HG02798 (cell line): ENCODE measurements around the gene AP1G2.
A peak's percentile ranks its signal among the peaks of the same experiment; 100 is the strongest.

Experiments used
- ATAC-seq: cut with Tn5 transposase; IDR thresholded peaks from one replicate; pipeline ENCODE4 v1.9.1; 2021; ENCODE audit warnings: mild to moderate bottlenecking; ENCODE audit not compliant: unreplicated experiment, poor library complexity

Gene AP1G2

DNA sequence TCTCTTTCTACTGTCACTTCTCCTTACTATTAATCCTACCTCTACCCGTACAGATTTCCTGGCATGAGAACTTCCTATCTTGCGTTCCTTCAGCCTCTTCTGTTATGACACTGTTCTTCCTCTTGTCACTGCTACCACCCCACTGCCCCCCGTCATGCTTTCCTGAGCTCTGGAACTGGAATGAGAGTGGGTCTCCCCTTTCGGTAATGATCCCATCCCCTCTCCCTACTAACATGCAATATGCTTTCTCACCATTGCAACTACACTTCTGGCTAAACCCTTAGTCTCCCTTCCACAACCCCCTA lies 4.9 kb upstream of the AP1G2 start:
- no peak for ATAC-seq

DNA sequence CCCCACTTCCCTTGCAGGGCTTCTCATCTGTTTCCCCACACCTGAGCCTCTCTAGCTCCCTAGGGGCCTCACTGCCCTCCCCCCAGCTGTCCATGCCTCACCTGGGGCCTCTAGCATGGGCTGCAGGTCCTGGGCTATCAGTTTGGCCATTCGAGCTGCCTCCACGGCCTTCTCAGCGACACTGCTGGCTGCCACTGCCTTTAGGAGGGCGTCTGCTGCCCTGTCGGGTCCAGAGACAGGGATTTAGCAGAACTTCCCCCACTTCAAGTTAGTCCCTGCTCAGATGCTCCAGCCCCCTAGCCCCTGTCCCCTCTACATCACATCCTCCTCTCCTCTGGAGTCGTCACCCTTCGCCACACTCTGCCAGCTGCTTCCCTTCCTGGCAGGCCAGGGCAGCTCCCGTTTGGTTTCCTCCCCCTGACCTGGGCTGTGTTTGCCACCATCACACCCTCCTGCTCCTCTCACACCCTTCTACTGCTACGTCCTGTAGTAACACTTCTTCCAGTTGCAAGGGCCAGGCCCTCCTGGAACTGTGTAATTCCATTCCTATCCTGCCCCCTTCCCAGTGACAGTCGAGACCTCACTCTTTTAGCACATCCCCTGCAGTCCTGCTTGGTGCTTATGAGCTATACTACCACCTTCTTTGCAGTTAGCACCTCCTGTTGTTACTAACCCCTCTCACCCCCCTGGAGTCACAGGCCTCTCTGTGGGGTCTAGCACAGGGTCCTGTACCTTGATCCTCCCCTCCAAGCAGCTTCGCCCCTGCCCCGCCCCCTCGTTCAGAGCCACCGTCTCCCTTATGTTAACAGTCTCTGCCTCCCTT lies 4.3 kb upstream of the AP1G2 start:
- ATAC-seq = no peak

DNA sequence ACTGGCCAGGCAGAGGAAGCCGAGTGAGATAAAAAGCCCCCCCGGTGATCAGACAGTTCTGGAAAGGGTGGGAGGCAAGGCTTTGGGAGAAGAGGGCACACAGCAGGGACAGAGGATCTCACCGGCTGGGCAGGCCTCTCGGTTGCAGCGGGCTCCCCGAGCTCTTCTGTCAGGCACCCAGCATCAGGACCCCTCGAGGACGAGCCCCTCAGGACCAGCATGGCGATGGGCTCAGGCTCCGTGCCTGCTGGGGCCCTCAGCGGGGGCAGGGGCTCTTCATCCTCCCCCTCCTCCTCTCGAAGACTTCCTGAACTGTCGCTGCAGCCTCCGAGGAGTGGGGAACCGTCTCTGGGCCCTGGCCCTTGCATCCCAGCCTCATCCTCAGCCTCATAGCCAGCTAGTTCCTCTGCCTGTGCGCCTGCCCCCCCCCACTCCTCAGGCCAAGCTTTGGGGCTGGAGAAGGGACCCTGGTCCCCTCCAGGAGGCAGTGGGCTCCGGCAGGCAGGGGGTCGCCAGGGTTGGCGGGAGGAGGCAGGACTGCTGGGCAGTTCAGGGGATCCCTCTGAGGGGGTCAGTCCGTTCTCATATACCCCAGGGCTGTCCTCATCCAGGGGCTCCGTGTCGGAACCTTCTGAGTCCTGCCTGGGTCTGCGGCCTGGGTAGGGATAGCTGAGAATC lies 3.4 kb upstream of the AP1G2 start:
- ATAC-seq = no peak

DNA sequence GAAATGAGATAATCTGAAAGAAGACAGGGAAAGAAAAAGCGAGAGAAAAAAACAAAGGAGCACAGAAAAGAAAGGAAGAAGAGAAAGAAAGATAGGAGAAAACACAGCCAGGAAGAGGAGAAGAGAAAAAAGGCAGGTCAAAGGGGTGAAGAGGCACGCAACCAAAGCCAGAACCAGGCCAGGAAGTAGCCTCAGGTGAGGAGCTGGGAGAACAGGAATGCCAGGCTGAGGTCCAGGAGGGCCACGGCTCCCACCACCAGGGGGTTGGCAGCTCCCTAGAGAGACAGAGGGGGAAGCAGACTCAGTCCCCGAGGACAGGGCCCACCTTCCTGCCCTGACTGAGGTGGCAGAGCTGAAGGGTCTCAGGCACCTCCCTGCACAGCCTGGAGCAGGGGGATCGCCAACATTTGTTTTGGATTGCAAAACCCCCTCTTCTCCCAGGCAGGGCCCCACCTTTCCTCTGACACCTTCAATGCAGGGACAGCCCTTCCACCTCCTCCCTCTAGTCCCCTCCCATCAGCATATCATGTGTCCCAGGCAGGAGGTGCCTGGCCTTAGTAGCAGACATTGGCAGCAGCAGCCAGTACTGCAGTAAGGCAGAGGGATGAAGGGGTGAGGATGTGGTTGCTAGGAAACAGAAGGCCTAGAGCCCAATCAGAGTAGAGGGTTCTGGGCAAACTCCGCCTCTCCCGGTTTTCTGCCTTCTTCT lies 2.0 kb upstream of the AP1G2 start:
- no peak for ATAC-seq

GRCh38 chr14:23568600-23569331 lies 1.2 kb upstream of the AP1G2 start:
- no peak for ATAC-seq

GRCh38 chr14:23568021-23568599 lies 519 bp upstream of the AP1G2 start:
- no peak for ATAC-seq

- peak; percentile 7 for ATAC-seq
These were observed 809 bp downstream of the AP1G2 start for GRCh38 chr14:23566778-23567185.

GRCh38 chr14:23566112-23566777 lies 1.3 kb downstream of the AP1G2 start:
- ATAC-seq = no peak

DNA sequence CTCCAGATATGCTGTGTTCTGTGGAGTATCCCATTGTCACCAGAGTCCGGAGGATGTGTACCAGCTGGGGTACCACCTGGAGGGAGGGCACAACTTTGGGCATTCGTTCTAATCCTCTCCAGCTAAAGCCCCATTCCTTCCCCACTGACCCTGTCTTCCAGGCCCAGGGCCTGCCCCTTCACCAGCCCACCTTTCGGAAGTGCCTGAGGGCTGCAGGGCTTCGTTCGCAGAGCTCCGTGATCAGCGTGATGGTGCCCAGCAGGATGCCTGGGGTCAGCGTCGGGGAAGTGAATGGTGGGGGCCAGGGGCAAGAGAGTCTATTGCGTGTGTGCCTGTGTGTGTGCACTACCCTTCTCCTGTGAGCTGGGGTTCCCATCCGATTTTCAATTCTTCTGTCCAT lies 2.0 kb downstream of the AP1G2 start:
- no peak for ATAC-seq

- ATAC-seq = no peak
These were observed 2.7 kb downstream of the AP1G2 start for GRCh38 chr14:23564876-23565275.

DNA sequence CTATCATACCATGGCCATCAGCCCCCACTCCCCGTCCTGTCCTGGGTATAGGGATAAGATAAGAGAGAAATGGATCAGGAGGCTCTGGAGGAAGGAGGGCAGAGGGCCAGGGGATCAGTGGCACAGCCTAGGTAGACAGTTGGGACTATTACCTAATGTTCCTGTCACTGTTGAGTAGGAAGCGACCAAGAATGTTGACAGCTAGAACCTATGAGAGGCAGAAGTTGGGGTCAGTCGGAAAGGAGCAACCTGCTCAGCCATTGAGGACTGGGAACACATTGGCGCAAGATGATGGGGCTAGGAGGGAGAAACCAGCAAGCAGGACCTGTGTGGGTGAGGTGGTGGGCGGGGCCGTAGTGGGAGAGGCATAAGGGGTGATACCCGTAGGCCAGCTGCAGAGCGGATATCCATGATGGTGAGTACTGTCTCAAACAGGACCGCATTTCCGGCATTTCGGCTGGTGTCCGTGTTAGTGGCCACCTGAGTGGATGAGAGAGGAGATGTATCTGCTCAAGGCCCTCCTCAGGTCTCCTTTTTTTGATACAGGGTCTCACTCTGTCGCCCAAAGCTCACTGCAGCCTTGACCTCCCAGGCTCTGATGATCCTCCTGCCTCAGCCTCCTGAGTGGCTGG lies 3.3 kb downstream of the AP1G2 start:
- no peak for ATAC-seq

DNA sequence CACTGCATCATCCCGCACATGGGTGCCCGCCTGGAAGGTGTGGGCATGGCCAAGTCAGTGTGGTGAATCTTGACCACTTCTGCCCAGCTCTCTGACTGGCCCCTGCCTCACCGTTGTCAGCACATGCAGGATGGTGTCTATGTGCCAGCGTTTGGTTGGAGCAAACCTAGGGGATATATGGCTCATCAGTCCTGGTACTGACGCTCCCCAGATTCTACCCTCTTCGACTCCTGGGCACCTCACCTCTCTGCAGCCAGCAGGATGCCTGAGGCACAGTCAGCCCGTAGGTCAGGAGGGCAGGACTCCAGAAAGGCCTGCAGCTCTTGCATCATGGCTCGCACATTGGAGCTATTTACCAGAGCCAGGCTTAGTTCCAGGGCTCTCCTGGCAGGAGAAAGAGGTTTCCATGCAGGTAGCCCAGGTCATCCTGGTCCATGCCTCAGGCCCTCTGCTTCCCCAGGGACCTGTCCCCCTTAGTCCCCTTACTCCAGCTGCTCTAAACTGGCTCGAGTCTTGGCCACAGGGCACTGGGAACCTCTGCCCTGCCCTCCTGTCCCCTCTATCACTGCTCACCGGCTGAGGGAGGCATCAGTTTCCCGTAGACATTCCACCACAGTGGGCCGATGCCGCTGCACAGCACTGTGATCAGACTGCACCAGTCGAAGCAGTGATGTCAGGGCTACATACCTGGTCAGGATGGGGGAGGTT lies 4.0 kb downstream of the AP1G2 start:
- no peak for ATAC-seq

- ATAC-seq = no peak
These were observed 4.6 kb downstream of the AP1G2 start for GRCh38 chr14:23562822-23563472.

DNA sequence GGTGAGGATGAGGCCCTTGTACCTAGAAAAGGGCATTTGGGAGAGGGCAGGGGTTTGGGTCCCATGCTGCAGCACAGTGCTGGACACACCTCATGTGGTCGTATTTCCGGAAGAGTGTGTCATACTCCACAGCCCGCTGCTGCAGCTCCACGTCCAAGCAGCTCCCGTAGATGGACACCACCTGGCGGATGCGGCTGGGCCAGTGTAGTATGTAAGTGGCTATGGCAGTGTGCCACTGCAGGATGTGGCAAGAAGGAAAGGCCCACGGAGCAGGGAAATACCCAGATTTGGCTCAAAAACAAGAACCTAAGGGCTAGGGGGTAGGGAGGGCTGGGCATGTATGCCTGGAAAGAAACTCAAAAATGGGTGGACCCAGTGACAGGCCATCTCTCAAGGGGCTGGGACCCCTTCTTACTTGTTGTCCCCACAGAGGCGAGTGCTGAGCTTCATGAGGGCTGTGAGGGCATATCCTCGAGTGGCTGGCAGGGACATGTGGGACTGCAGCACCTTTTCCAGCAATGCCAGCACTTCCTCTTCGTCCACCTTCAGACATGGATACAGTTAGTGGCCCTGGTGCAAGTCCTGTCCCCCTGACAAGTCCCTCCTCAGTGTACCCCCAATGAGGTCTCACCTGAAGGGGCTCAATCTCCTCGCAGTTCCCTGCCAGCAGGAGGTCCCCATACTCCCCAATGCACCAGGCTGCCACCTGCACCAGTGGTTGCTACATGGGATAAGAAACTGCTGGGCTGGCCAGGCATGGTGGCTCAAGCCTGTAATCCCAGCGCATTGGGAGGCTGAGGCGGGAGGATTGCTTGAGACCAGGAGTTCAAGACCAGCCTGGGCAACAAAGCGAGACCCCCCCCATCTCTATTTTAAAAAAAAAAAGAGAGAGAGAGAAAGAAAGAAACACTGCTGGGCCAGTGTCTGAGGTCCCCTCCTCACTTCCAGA lies 5.4 kb downstream of the AP1G2 start:
- no peak for ATAC-seq

- ATAC-seq = no peak
These were observed 6.3 kb downstream of the AP1G2 start for GRCh38 chr14:23561259-23561658.

- no peak for ATAC-seq
These were observed 7.6 kb downstream of the AP1G2 start for GRCh38 chr14:23559926-23560520.
